Activated gamma-delta T cell (primary cell): Measurements from ENCODE around the gene TMEM244.
"Not testable (repeated sequence)": the region's sequence is repeated elsewhere in the genome, so short reads cannot be mapped to it uniquely, and the experiment has no call there.

Experiments used
- DNase-seq: peaks from one replicate; lab custom pipeline; 2025; lab: John Stamatoyannopoulos, UW

TMEM244 gene

GRCh38 chr6:129866688-129867087, 5.6 kb upstream of the TMEM244 start:
- DNase-seq, result no peak

- no peak for DNase-seq
Observed at GRCh38 chr6:129866256-129866655, 5.1 kb upstream of the TMEM244 start.

DNA sequence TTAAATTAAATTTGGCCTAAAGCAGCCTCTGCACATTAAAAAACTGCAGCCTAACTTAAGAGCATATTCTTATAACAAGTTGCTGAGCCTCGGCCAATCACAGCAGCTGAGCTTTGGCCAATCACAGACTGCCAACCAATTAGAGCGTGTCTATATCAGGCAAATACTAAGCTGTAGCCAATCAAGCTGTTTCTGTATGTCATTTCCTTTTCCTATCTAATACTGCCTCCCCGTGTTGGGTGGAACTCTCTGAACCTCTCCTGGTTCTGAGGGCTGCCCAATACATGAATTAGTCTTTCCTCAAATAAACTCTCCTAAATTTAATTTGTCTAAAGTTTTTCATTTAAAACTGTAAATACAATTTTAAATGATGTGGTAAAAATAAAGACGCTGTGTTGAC, 3.9 kb upstream of the TMEM244 start:
- DNase-seq, result no peak

DNA sequence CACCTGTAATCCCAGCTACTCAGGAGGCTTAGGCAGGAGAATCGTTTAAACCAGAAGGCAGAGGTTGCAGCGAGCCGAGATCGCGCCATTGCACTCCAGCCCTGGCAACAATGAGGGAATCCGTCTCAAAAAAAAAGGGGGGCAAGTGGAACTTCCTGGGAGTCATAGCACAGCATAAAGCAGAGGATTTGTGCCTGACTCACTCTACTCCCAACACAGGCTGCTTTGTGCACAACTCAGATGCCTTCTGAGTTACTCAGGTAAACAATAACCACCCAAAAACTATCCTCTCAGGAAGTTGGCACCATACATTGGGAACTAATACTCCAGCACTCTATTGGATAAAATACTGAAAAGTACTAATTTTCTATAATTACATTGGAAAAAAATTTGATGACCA, 2.5 kb upstream of the TMEM244 start:
- no peak for DNase-seq

DNA sequence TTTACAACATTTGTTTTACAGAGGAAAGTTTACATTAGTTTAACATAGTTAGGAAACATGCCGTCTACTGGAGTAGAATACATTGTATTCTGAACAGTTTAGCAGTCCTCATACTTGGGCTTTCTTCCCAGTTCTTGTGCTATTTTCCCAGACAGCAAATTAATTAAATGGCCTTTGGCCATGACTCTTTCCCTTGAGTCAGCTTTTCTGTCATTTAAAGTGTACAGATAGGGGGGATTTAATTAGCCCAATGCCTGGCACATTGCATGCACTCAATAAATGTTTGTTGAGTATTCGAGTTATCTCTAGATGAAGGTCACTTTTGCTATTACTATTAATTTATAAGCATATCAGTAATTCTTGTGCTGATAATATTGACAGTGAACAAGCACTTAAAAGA, 1.6 kb downstream of the TMEM244 start:
- DNase-seq, result no peak

GRCh38 chr6:129857838-129858237, 3.3 kb downstream of the TMEM244 start:
- DNase-seq, result no peak

DNA sequence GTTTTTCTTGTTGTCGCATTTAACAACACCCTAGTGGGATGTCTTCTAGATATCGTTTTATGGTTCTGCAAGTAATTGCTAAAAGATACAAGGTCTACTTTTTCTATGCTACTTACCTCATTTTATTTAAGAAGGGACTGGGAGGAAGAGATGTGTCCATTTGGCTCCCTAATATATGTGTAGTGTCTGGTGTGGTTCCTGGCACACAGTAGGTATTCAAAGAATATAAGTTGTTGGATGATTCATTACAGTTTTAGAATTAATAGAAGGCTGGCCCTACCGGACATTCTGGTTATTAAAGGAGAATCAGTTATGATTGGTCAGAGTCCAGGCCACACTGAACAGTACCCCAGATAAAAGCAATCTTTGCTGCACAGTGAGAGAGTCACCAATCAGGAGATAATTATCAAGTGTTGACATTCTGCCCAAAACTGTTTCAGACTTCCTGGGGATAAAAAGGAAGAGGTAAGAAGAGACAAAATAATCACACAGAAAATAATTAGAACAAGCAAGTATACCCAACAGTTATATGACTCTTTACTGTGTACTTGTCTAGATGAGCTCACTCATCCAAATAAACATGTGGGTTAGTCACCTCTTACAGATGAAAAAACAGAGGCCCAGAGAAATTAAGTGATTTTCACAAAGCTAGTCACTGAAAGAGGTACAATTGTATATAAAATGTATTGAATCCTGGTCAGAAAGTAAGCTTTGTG, 7.0 kb downstream of the TMEM244 start:
- DNase-seq, result no peak

GRCh38 chr6:129852257-129852858, 8.8 kb downstream of the TMEM244 start:
- DNase-seq, result no peak

- no peak for DNase-seq
Observed at GRCh38 chr6:129849456-129849855, 11.7 kb downstream of the TMEM244 start.

GRCh38 chr6:129846761-129847160, 14.4 kb downstream of the TMEM244 start:
- DNase-seq, result no peak

- DNase-seq, result no peak
Observed at GRCh38 chr6:129845696-129846095, 15.4 kb downstream of the TMEM244 start.

DNA sequence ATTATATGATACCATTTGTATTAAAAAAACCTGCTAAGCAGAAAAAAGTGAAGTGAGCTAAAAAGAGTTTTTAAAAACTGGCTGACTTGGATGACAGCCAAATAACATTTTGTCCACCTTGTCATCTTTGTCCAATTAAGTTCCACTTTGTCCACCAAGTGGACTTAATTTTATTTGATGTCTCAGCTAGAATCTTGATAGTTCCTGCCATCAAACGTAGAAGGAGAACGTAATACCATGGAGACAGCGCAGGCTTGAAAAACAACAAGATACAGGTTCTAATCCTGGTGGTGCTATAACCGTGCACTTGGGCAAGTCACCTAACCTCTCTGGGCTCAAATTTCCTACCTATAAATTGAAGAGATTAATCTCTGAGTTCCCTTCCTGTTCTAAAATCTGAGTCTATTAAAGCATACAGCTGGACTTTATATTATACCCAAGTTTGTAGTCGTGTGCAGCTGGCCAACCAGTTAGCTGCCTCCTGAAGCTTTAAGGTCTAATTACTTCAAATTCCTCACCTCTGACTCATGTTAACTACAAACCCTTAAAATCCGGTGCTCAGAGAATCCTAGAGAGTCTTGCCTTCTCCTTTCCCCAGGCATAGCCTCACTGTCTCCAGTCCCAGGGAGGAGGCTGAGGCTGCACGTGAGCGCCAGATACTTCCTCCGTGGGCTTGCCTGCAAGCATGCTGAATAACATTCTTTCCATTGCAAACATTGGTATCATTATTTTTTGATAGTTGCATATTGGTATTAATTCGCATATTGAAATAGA, 16.8 kb downstream of the TMEM244 start:
- DNase-seq, result no peak

GRCh38 chr6:129843573-129843972, 17.5 kb downstream of the TMEM244 start:
- no peak for DNase-seq

GRCh38 chr6:129842881-129843409, 18.2 kb downstream of the TMEM244 start:
- no peak for DNase-seq

GRCh38 chr6:129842137-129842536, 19.0 kb downstream of the TMEM244 start:
- no peak for DNase-seq

DNA sequence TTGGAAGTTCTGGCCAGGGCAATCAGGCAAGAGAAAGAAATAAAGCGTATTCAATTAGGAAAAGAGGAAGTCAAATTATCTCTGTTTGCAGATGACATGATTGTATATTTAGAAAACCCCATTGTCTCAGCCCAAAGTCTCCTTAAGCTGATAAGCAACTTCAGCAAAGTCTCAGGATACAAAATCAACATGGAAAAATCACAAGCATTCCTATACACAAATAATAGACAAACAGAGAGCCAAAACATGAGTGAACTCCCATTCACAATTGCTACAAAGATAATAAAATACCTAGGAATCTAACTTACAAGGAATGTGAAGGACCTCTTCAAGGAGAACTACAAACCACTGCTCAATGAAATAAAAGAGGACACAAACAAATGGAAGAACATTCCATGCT, 21.6 kb downstream of the TMEM244 start:
- DNase-seq, result not testable (repeated sequence)

GRCh38 chr6:129835691-129836090, 25.4 kb downstream of the TMEM244 start:
- no peak for DNase-seq

DNA sequence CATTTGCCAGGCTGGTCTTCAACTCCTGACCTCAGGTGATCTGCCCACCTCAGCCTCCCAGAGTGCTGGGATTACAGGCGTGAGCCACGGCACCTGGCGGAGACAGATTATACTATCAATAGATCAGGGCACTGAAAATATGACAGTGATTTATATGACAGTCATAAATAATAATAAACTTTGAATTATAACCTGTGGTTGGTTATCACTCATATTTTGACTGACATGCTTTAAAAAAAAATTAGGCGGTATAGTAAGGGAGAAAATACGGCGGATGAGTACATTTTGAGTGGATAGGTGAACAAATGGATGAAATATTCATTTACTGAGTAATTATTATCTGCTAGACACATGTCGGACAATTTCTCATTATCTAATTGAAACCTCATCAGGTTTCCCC, 28.8 kb downstream of the TMEM244 start:
- no peak for DNase-seq

GRCh38 chr6:129828229-129828628, 32.9 kb downstream of the TMEM244 start:
- no peak for DNase-seq

GRCh38 chr6:129818251-129818650, 42.9 kb downstream of the TMEM244 start:
- no peak for DNase-seq

DNA sequence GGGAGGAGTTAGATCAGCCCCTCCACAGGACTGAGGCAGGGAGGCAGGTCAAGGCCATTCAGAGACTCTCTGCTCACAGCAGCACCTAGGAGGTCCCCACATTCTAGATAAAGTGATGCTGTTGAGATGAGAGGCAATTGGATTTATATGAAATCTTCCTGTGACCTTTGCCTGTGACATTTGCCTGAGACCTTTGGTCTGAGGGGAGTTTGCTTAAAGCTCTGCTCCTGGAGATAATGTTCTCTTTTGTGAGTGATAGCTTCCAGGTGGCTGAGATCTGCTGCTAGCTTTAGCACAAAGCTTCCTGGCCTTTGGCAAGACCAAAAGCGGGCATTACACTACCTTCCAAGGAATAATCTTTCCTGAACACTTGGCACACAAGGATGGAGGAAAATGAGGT, 43.3 kb downstream of the TMEM244 start:
- no peak for DNase-seq

- no peak for DNase-seq
Observed at GRCh38 chr6:129817332-129817731, 43.8 kb downstream of the TMEM244 start.
